Heart left ventricle (tissue), 16 donors: Measurements from ENCODE around the gene KLHDC9. TPM values are rescaled to one million over a fixed set of nuclear protein-coding genes. Genes with fewer than 3 reads are reported as not detected.
A peak's percentile ranks its signal among the peaks of the same experiment; 100 is the strongest.

Experiments
- ATAC-seq, 4 donors: fragments of 200-7000 bp; cut with Tn5 transposase; one replicate each; pipeline ENCODE4 v1.9.1; 2020 to 2022; ENCODE audit warnings: moderate library complexity in 4 of 4, mild to moderate bottlenecking in 3 of 4, moderate number of reproducible peaks in 1 of 4
- DNase-seq, 5 donors: peaks; one replicate each; pipeline ENCODE4 v3.0.0-alpha.2; 2020
- H3K27ac ChIP-seq, 12 donors: fragments of 200-600 bp; sonication (generic) in 4 of 12; one replicate each; pipeline versions ENCODE4 v1.5.0 to v1.8.0; 2016 to 2022; ENCODE audit warnings: mild to moderate bottlenecking in 2 of 12
- H3K27me3 ChIP-seq, 9 donors: fragments of 200-600 bp; sonication (generic) in 2 of 9; one replicate each; pipeline versions ENCODE4 v1.5.1 to v1.8.0; 2016 to 2022; ENCODE audit warnings: mild to moderate bottlenecking in 3 of 9
- H3K36me3 ChIP-seq, 9 donors: fragments of 200-600 bp; sonication (generic) in 2 of 9; one replicate each; pipeline versions ENCODE4 v1.5.0 to v1.8.0; 2018 to 2022; ENCODE audit warnings: mild to moderate bottlenecking in 2 of 9
- H3K4me1 ChIP-seq, 12 donors: fragments of 200-600 bp; sonication (generic) in 4 of 12; one replicate each; pipeline versions ENCODE4 v1.5.0 to v1.8.0; 2016 to 2022; ENCODE audit warnings: mild to moderate bottlenecking in 3 of 12
- H3K4me3 ChIP-seq, 12 donors: fragments of 200-600 bp; sonication (generic) in 4 of 12; one replicate each; pipeline versions ENCODE4 v1.5.0 to v1.8.0; 2017 to 2022; ENCODE audit warnings: mild to moderate bottlenecking in 9 of 12, moderate library complexity in 4 of 12
- H3K9me3 ChIP-seq, 12 donors: fragments of 200-600 bp; sonication (generic) in 4 of 12; one replicate each; pipeline versions ENCODE4 v1.5.0 to v1.8.0; 2016 to 2022; ENCODE audit warnings: mild to moderate bottlenecking in 1 of 12
- POLR2A ChIP-seq, 2 donors: fragments of 450-650 bp; IDR thresholded peaks; one replicate each; pipeline ENCODE4 v1.6.1; 2017; ENCODE audit warnings: antibody characterized with exemption in 2 of 2, mild to moderate bottlenecking in 2 of 2, moderate library complexity in 2 of 2
- WGBS, 4 donors: extraction: QIAGEN DNeasy Blood & Tissue Kit in 2 of 4; methylation state at CpG; one replicate each; pipeline versions ENCODE4 v1.1.5 to v1.1.7; 2013 to 2018; 5-methylcytosine and 5-hydroxymethylcytosine counted together
- intact Hi-C, 10 donors: fragments of 100-400 bp; cut with DNase I; formaldehyde crosslinking; loops; one replicate each; pipeline versions ENCODE4 v1.11.1 to v1.14.2; 2022
- polyA plus RNA-seq, 2 donors: library from polyadenylated mRNA; stranded (reverse); fragments of 200-250 nt; gene quantifications; one replicate each; pipeline ENCODE4 v1.2.3, GENCODE V29; 2013
- total RNA-seq, 9 donors: library from RNA; depleted of rRNA in 2 of 9; stranded (reverse); fragments of >200 nt in 2 of 9; fragmentation: NEBNext Ultra II Directional in 3 of 9; extraction: Animal tissue kit (Norgen Biotek cat#: 25700) in 3 of 9; gene quantifications; one replicate each; pipeline versions ENCODE4 v1.1.0 to v1.2.4, GENCODE V29; 2016 to 2023
- TF ChIP-seq, protein P1 (sequence below), 12 donors: fragments of 200-600 bp; sonication (generic) in 4 of 12; IDR thresholded peaks; one replicate each; pipeline versions ENCODE4 v1.5.0 to v1.8.0; 2018 to 2022; ENCODE audit warnings: antibody characterized with exemption in 12 of 12, mild to moderate bottlenecking in 5 of 12
- donor health status: ischemic (EF 13 %, LVEDD 7.1; RV severe dilation, severe dysfunction).
- donor health status: healthy with polysubstance abuse.
- donor health status: DM: no; HTN: yes; CAD: no.
- donor health status: DM: no; HTN: no; CAD: no.
- donor health status: ischemic (EF 25% LVEDD 6.9; RV normal size, moderate dysfunction).
- donor health status: ischemic (EF 25% LVEDD 5.7; RV mildly dilated, moderate dysfunction).
- donor health status: healthy.
- donor health status: DM: yes; HTN: yes; CAD: no.
- donor health status: ischemic (EF 35%, LVEDD 5.7; RV mildly dilated, moderate dysfunction).
- donor health status: nonischemic (EF 11% LVEDD 7.7; RV severe dilation, severe dysfunction).
- donor health status: DM: yes; HTN: yes; CAD: no.
- donor health status: PGD.
- donor health status: ischemic (EF 29% LVEDD 5.4; RV normal size, mild dysfunction).
- donor health status: nonischemic (EF 23%, LVEDD 6.1; RV moderate dilation, normal function).

Gene KLHDC9
- total and polyA plus RNA-seq, 11 donors = 0.43 to 13.3 (median 4.8) TPM

DNA sequence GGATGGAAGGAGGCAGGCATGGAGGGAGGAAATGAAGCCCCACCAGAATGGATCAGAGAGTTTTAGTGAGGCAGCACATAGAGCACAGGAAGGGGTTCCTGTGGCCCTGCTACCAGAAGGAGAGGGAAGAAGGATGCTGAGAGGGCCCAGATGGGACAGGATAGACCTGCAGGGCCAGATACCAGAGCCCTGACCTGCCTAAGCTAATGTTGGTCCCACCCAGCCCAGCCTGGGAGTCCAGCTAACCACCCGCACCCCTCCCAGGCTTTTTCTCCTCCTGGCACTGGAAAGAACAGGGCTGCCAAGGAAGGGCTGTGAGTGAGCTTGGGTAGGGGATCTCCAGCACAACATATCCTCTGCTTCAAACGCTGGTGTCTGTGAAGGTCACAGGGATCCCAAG, 15.7 kb upstream of the KLHDC9 start:
- TF ChIP-seq, protein P1, sequence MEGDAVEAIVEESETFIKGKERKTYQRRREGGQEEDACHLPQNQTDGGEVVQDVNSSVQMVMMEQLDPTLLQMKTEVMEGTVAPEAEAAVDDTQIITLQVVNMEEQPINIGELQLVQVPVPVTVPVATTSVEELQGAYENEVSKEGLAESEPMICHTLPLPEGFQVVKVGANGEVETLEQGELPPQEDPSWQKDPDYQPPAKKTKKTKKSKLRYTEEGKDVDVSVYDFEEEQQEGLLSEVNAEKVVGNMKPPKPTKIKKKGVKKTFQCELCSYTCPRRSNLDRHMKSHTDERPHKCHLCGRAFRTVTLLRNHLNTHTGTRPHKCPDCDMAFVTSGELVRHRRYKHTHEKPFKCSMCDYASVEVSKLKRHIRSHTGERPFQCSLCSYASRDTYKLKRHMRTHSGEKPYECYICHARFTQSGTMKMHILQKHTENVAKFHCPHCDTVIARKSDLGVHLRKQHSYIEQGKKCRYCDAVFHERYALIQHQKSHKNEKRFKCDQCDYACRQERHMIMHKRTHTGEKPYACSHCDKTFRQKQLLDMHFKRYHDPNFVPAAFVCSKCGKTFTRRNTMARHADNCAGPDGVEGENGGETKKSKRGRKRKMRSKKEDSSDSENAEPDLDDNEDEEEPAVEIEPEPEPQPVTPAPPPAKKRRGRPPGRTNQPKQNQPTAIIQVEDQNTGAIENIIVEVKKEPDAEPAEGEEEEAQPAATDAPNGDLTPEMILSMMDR (IDR thresholded peaks at IDR 0.05) = no peak
- no peak for TF ChIP-seq POLR2A (IDR thresholded peaks at IDR 0.05)
- peak overlapping the region in 1 of 12 donors; percentile 34 for H3K27ac ChIP-seq
- no peak for ATAC-seq

GRCh38 chr1:161082996-161083747, 15.0 kb upstream of the KLHDC9 start:
- no peak overlapping the region for H3K4me3 ChIP-seq
- H3K36me3 ChIP-seq = no peaks in the 10 kb centered on the region
- H3K27me3 ChIP-seq = peaks cover 0 to 5% (median 0%) of the 10 kb centered on the region in 9 donors
- 56 to 67% (median 62%) methylated on average over 4 to 8 of the region's 8 CpGs for WGBS, 4 donors
- H3K27ac ChIP-seq = peak overlapping the region in 1 of 12 donors; percentile 34
- no peaks in the 10 kb centered on the region for H3K9me3 ChIP-seq
- DNase-seq (peak in 3 of 5 donors; percentile 79 to 85 (median 81)), ATAC-seq (peak; percentile 52 to 94 (median 84))
- intact Hi-C loops = no loop called here
- TF ChIP-seq POLR2A (IDR thresholded peaks at IDR 0.05) = no peak
- TF ChIP-seq, protein P1 (IDR thresholded peaks at IDR 0.05) = no peak
- H3K4me1 ChIP-seq = peaks cover 0 to 16% (median 0%) of the 10 kb centered on the region in 12 donors

More for the DNA sequence above, 15.7 kb upstream of the KLHDC9 start:
- no peak for DNase-seq
- 89 to 92% (median 91%) methylated on average over 2 of the region's 2 CpGs for whole genome bisulfite sequencing, 4 donors
- Histone ChIP-seq H3K9me3 (no peaks in the 10 kb centered on the region), H3K4me1 (peaks cover 0 to 16% (median 0%) of the 10 kb centered on the region in 12 donors), H3K4me3 (no peak overlapping the region), H3K27me3 (peaks cover 0 to 5% (median 0%) of the 10 kb centered on the region in 9 donors), H3K36me3 (no peaks in the 10 kb centered on the region)
- intact Hi-C loops = no loop called here

GRCh38 chr1:161083748-161084596, 14.2 kb upstream of the KLHDC9 start:
- no peaks in the 10 kb centered on the region for H3K36me3 ChIP-seq
- H3K4me3 ChIP-seq = no peak overlapping the region
- 69 to 83% (median 78%) methylated on average over 10 of the region's 10 CpGs for WGBS, 4 donors
- H3K27ac ChIP-seq = peak overlapping the region in 1 of 12 donors; percentile 34
- peaks cover 0 to 16% (median 0%) of the 10 kb centered on the region in 12 donors for H3K4me1 ChIP-seq
- peaks cover 0 to 5% (median 0%) of the 10 kb centered on the region in 9 donors for H3K27me3 ChIP-seq
- no peak for DNase-seq
- intact Hi-C loops = no loop called here
- no peak for TF ChIP-seq POLR2A (IDR thresholded peaks at IDR 0.05)
- TF ChIP-seq, protein P1 (IDR thresholded peaks at IDR 0.05) = no peak
- ATAC-seq = no peak
- H3K9me3 ChIP-seq = no peaks in the 10 kb centered on the region

- TF ChIP-seq, protein P1 (IDR thresholded peaks at IDR 0.05) = no peak
- TF ChIP-seq POLR2A (IDR thresholded peaks at IDR 0.05) = no peak
- H3K27ac ChIP-seq = no peak overlapping the region
- ATAC-seq (no peak), DNase-seq (no peak)
- peaks cover 0 to 3% (median 0%) of the 10 kb centered on the region in 9 donors for H3K27me3 ChIP-seq
- WGBS, 4 donors = 83 to 95% (median 88%) methylated on average over 1 of the region's 1 CpG
- no peaks in the 10 kb centered on the region for H3K36me3 ChIP-seq
- H3K4me3 ChIP-seq = no peak overlapping the region
- H3K9me3 ChIP-seq = no peaks in the 10 kb centered on the region
- peaks cover 0 to 16% (median 0%) of the 10 kb centered on the region in 12 donors for H3K4me1 ChIP-seq
- intact Hi-C loops = no loop called here
These were observed 13.6 kb upstream of the KLHDC9 start for GRCh38 chr1:161084597-161084988.
